Right lobe of liver (tissue), 4 donors: ENCODE measurements around the gene RBM10.

Source experiments
- POLR2A ChIP-seq: fragments of 450-650 bp; IDR thresholded peaks from one replicate; pipeline ENCODE4 v1.6.1; 2017; ENCODE audit warnings: antibody characterized with exemption, mild to moderate bottlenecking
- TF ChIP-seq, protein P1 (sequence below), 4 donors: fragments of 200-600 bp in 3 of 4; fragments of 450-650 bp in 1 of 4; IDR thresholded peaks; one replicate each; pipeline versions ENCODE4 v1.5.1 to v1.8.0; 2016 to 2022; ENCODE audit warnings: antibody characterized with exemption in 4 of 4, mild to moderate bottlenecking in 2 of 4
- donor health status: DM: no; HTN: no; CAD: no.
- donor health status: DM: no; HTN: no; CAD: no.
- donor health status: DM: no; HTN: yes; CAD: no.

DNA sequence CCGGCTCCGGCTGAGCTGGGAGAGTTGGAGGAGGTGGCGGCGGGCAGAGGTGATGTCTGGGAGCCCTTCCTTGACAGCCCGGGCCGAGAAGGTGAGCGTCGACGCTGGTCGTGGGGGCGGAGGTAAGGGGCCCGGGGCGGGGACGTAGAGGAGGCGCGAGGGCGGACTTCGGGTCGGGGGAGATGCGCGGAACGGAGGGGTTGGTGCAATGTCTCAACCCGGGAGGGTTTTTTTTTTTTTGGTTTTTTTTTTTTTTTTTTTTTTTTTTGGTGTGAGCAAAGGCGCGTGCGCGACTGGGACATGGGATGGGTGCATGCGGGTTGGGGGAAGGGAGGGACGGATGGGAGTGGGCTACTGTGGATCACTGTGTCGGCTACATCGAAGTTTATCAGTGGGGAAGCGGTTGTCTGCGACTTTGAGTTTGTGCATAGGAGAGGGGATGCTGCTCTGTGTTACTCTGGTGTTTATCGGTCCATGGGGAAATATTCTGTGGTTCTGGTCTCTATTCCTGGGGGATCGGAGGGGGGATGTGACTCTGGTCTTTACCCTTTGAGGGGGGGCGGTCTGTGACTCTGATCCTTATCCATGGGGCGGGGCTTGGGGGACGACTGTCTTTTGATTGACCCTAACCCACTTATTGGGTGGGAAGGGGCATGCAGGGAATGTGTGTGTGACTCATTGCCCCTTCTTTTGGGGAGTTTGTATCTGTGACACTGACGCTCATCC lies 537 bp downstream of the RBM10 start:
- TF ChIP-seq, protein P1, sequence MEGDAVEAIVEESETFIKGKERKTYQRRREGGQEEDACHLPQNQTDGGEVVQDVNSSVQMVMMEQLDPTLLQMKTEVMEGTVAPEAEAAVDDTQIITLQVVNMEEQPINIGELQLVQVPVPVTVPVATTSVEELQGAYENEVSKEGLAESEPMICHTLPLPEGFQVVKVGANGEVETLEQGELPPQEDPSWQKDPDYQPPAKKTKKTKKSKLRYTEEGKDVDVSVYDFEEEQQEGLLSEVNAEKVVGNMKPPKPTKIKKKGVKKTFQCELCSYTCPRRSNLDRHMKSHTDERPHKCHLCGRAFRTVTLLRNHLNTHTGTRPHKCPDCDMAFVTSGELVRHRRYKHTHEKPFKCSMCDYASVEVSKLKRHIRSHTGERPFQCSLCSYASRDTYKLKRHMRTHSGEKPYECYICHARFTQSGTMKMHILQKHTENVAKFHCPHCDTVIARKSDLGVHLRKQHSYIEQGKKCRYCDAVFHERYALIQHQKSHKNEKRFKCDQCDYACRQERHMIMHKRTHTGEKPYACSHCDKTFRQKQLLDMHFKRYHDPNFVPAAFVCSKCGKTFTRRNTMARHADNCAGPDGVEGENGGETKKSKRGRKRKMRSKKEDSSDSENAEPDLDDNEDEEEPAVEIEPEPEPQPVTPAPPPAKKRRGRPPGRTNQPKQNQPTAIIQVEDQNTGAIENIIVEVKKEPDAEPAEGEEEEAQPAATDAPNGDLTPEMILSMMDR (IDR thresholded peaks at IDR 0.05): no peak
- TF ChIP-seq POLR2A: no peak
